ENCODE results near the gene SFTPA2. TPM values are rescaled to one million over a fixed set of nuclear protein-coding genes. Genes with fewer than 3 reads are reported as not detected.

SFTPA2 gene
- total RNA-seq, 1 experiment from 2014 or later: 2.8 TPM

DNA sequence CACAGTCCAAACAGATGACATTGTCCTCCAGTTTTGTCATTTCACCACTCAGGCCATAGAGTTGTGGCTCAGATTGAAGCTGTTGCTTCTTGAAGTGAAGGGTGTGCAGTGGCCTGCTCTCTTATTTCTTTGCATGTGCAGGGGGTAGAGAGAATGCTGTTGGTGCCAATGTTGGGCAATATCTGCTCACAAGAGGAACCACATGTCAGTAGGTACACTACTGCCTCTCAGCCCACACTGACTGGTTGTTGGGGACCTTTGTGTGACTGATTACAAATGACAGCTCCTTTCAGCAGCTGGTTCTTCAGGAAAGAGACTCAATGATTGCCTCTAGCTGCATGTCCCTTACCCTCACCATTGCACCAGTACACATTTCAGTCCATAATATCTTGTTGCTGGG lies 28.6 kb upstream of the SFTPA2 start:
- intact Hi-C loops (cut with micrococcal nuclease; ENCODE audit: unreplicated experiment): no loop called here
- no peak for DNase-seq (ENCODE audit: low read depth, low spot score)
- CTCF ChIA-PET: no interaction called here
- BruUV-seq (replicated peaks): no TSS peak
- ATAC-seq: no peak
- Histone ChIP-seq H3K4me3 (ENCODE audit: low read depth in 2 of 2, low read length in 2 of 2) (no peak overlapping the region), H3K4me1 (ENCODE audit: control insufficient read depth, insufficient read depth, low read length) (no peaks in the 10 kb centered on the region), H3K36me3 (ENCODE audit: control insufficient read depth, insufficient read depth, low read length) (no peaks in the 10 kb centered on the region), H3K9me3 (ENCODE audit: control insufficient read depth, insufficient read depth, low read depth, low read length) (no peaks in the 10 kb centered on the region), H3K27me3 (ENCODE audit: control insufficient read depth, insufficient read depth, low read length) (peaks cover 25% of the 10 kb centered on the region), H3K27ac (ENCODE audit: low read length) (no peak overlapping the region)
- in situ Hi-C loops (cut with HindIII; ENCODE audit: low pct_unique_long_range_greater_than_20kb, low sequenced_read_pairs): no loop called here
- POLR2A ChIA-PET: no interaction called here
- TF ChIP-seq SIN3A (IDR thresholded peaks at IDR 0.05; ENCODE audit: borderline replicate concordance, insufficient read depth, low read depth, low read length): no peak
- TF ChIP-seq TCF7L2 (IDR thresholded peaks at IDR 0.05; ENCODE audit: low read depth, low read length): no peak
- no peak for TF ChIP-seq POLR2AphosphoS5 (IDR thresholded peaks at IDR 0.05; ENCODE audit: low read depth, low read length)
- TF ChIP-seq, protein P1, sequence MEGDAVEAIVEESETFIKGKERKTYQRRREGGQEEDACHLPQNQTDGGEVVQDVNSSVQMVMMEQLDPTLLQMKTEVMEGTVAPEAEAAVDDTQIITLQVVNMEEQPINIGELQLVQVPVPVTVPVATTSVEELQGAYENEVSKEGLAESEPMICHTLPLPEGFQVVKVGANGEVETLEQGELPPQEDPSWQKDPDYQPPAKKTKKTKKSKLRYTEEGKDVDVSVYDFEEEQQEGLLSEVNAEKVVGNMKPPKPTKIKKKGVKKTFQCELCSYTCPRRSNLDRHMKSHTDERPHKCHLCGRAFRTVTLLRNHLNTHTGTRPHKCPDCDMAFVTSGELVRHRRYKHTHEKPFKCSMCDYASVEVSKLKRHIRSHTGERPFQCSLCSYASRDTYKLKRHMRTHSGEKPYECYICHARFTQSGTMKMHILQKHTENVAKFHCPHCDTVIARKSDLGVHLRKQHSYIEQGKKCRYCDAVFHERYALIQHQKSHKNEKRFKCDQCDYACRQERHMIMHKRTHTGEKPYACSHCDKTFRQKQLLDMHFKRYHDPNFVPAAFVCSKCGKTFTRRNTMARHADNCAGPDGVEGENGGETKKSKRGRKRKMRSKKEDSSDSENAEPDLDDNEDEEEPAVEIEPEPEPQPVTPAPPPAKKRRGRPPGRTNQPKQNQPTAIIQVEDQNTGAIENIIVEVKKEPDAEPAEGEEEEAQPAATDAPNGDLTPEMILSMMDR (IDR thresholded peaks at IDR 0.05): no peak
- no peak for TF ChIP-seq REST (IDR thresholded peaks at IDR 0.05; ENCODE audit: insufficient read depth in 1 of 2, low read depth in 2 of 2, low read length in 1 of 2)

GRCh38 chr10:79586933-79587332 lies 26.7 kb upstream of the SFTPA2 start:
- DNase-seq (ENCODE audit: low read depth, low spot score) (no peak), ATAC-seq (no peak)
- H3K4me1 ChIP-seq (ENCODE audit: control insufficient read depth, insufficient read depth, low read length): no peaks in the 10 kb centered on the region
- CTCF ChIA-PET: no interaction called here
- TF ChIP-seq, protein P1 (IDR thresholded peaks at IDR 0.05): no peak
- TF ChIP-seq REST (IDR thresholded peaks at IDR 0.05; ENCODE audit: insufficient read depth in 1 of 2, low read depth in 2 of 2, low read length in 1 of 2): no peak
- TF ChIP-seq TCF7L2 (IDR thresholded peaks at IDR 0.05; ENCODE audit: low read depth, low read length): no peak
- no peak for TF ChIP-seq SIN3A (IDR thresholded peaks at IDR 0.05; ENCODE audit: borderline replicate concordance, insufficient read depth, low read depth, low read length)
- TF ChIP-seq POLR2AphosphoS5 (IDR thresholded peaks at IDR 0.05; ENCODE audit: low read depth, low read length): no peak
- no peaks in the 10 kb centered on the region for H3K9me3 ChIP-seq (ENCODE audit: control insufficient read depth, insufficient read depth, low read depth, low read length)
- H3K36me3 ChIP-seq (ENCODE audit: control insufficient read depth, insufficient read depth, low read length): no peaks in the 10 kb centered on the region
- in situ Hi-C loops (cut with HindIII; ENCODE audit: low pct_unique_long_range_greater_than_20kb, low sequenced_read_pairs) (no loop called here), intact Hi-C loops (cut with micrococcal nuclease; ENCODE audit: unreplicated experiment) (no loop called here)
- no TSS peak for BruUV-seq (replicated peaks)
- H3K27me3 ChIP-seq (ENCODE audit: control insufficient read depth, insufficient read depth, low read length): peaks cover 21% of the 10 kb centered on the region
- POLR2A ChIA-PET: no interaction called here
- H3K4me3 ChIP-seq (ENCODE audit: low read depth in 2 of 2, low read length in 2 of 2): no peak overlapping the region
- H3K27ac ChIP-seq (ENCODE audit: low read length): no peak overlapping the region
